Measurements from ENCODE around the gene PCARE. TPM values are rescaled to one million over a fixed set of nuclear protein-coding genes. Genes with fewer than 3 reads are reported as not detected.

PCARE gene
- total RNA-seq, 6 experiments from 2014 or later = not detected

DNA sequence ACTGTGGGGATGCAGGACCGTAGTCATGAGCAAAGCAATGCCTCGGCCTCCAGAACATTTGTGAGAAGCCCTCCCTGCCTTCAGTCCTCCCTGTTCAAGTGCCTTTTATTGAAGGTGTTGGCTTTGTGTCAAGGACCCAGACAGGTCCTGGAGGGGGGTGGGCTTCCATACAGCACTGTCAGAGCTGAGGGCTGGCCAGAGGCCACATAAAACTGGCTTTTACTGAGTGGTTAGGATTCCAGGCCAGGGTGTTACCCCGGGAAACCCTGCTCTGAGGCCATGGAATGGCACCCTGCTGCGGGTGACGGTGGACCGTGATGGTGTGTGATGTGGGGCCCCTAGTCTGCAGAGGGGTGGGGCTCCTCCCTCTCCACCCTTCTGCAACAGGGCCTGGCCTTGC lies 51.6 kb downstream of the PCARE start:
- no peak for TF ChIP-seq POLR2A (IDR thresholded peaks at IDR 0.05)
- WGBS (ENCODE audit: insufficient coverage, low coverage, low lambda C conversion rate, missing lambda C conversion rate) = no CpG with 5 or more reads among the region's 6 CpGs
- Histone ChIP-seq H3K4me3 (no peak overlapping the region), H3K9me3 (no peaks in the 10 kb centered on the region), H3K27me3 (no peaks in the 10 kb centered on the region), H3K36me3 (no peaks in the 10 kb centered on the region), H3K4me1 (no peaks in the 10 kb centered on the region), H3K27ac (no peak overlapping the region)
- DNase-seq = no peak
- ATAC-seq = no peak
- intact Hi-C loops (cut with DNase I) = no loop called here

DNA sequence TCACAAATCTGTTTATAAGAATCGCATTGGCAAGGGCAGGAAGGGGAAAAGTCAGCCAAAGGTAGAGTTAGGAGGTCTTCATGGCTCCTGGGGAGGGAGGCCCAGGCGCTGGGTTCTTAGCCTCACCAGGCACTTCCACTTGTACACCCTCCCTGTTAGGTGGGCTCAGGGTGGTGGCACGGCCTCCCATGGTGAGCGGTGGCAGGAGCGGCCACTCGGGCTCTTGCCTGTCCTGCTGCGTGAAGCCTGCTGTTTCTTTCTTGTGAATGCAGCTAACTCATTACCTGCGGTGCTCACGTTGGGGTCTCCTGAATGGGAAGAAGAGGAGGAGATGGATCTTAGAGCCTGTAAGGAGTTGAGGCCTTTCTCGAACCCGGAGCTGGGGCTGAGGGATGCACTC lies 52.4 kb downstream of the PCARE start:
- no peaks in the 10 kb centered on the region for H3K9me3 ChIP-seq
- no peaks in the 10 kb centered on the region for H3K36me3 ChIP-seq
- TF ChIP-seq POLR2A (IDR thresholded peaks at IDR 0.05) = no peak
- TF ChIP-seq, protein P1, sequence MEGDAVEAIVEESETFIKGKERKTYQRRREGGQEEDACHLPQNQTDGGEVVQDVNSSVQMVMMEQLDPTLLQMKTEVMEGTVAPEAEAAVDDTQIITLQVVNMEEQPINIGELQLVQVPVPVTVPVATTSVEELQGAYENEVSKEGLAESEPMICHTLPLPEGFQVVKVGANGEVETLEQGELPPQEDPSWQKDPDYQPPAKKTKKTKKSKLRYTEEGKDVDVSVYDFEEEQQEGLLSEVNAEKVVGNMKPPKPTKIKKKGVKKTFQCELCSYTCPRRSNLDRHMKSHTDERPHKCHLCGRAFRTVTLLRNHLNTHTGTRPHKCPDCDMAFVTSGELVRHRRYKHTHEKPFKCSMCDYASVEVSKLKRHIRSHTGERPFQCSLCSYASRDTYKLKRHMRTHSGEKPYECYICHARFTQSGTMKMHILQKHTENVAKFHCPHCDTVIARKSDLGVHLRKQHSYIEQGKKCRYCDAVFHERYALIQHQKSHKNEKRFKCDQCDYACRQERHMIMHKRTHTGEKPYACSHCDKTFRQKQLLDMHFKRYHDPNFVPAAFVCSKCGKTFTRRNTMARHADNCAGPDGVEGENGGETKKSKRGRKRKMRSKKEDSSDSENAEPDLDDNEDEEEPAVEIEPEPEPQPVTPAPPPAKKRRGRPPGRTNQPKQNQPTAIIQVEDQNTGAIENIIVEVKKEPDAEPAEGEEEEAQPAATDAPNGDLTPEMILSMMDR (IDR thresholded peaks at IDR 0.05) = no peak
- H3K4me3 ChIP-seq = no peak overlapping the region
- no peaks in the 10 kb centered on the region for H3K4me1 ChIP-seq
- intact Hi-C loops (cut with DNase I) = no loop called here
- no peak overlapping the region for H3K27ac ChIP-seq
- 70% methylated on average over 7 of the region's 11 CpGs for WGBS (ENCODE audit: insufficient coverage, low coverage, low lambda C conversion rate, missing lambda C conversion rate)
- no peak for DNase-seq
- no peak for ATAC-seq
- H3K27me3 ChIP-seq = no peaks in the 10 kb centered on the region

DNA sequence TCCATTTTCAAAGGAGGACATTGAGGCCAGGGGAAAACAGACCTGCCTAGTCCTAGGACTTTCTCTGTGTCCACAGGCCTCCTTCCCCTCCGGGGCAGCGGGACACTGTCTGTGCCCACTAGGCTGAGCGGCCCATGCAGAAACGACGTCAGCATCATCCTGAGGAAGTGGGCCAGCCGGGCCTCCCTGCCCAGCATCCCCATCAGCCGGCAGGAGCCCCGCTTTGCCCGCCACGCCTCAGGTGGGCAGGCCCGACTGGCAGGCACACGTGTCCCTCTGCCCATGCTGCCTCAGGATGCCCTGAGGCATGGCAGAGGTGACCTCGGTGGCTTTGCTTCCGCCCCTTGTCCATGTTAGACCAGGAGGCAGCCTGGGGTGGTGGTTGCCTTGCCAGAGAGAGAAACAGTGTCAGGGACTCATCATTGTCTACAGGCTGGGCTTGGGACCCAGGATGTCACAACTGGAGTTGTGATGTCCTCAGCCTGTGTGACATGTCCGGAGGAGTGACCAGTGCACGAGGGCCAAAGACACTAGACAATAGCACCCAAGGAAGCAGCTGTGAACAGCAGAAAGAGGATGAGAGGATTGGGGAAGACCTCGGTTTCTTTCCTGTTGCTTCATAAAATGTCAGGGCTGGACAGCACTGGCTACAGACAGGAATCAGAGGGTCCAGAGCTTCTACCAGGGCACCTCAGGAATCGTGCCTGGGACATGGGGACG lies 56.4 kb downstream of the PCARE start:
- intact Hi-C loops (cut with DNase I) = no loop called here
- Histone ChIP-seq H3K4me1 (no peaks in the 10 kb centered on the region), H3K36me3 (no peaks in the 10 kb centered on the region), H3K4me3 (no peak overlapping the region), H3K27ac (no peak overlapping the region), H3K9me3 (no peaks in the 10 kb centered on the region), H3K27me3 (no peaks in the 10 kb centered on the region)
- DNase-seq = no peak
- WGBS (ENCODE audit: insufficient coverage, low coverage, low lambda C conversion rate, missing lambda C conversion rate) = 36% methylated on average over 4 of the region's 19 CpGs
- TF ChIP-seq, protein P1 (IDR thresholded peaks at IDR 0.05) = no peak
- TF ChIP-seq POLR2A (IDR thresholded peaks at IDR 0.05) = no peak
- ATAC-seq = no peak

DNA sequence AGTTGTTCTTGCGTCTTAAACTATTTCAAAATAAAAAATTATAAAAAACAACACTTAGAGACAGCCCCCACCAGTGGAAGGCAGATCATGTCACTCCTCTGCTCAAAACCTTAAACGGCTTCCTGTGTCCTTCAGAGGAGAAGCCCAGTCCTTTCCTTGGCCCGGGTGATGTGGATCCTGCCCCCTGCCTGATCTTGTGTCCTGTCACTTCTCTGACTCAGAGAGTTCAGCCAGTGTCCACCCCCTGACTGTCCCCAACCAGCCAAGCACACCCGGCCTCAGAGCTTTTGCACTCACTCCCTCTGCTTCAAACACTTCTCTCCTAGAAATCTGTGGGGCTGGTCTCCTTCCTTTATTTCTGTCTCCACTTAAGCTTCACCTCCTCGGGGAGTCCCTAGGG lies 57.8 kb downstream of the PCARE start:
- Histone ChIP-seq H3K27ac (no peak overlapping the region), H3K4me3 (no peak overlapping the region), H3K4me1 (no peaks in the 10 kb centered on the region), H3K36me3 (no peaks in the 10 kb centered on the region), H3K9me3 (no peaks in the 10 kb centered on the region), H3K27me3 (no peaks in the 10 kb centered on the region)
- intact Hi-C loops (cut with DNase I) = no loop called here
- 40% methylated on average over 4 of the region's 5 CpGs for WGBS (ENCODE audit: insufficient coverage, low coverage, low lambda C conversion rate, missing lambda C conversion rate)
- peak in 3 of 4 donors; percentile 10 to 40 (median 19) for ATAC-seq
- DNase-seq = no peak
- no peak for TF ChIP-seq POLR2A (IDR thresholded peaks at IDR 0.05)
- TF ChIP-seq, protein P1 (IDR thresholded peaks at IDR 0.05) = no peak

DNA sequence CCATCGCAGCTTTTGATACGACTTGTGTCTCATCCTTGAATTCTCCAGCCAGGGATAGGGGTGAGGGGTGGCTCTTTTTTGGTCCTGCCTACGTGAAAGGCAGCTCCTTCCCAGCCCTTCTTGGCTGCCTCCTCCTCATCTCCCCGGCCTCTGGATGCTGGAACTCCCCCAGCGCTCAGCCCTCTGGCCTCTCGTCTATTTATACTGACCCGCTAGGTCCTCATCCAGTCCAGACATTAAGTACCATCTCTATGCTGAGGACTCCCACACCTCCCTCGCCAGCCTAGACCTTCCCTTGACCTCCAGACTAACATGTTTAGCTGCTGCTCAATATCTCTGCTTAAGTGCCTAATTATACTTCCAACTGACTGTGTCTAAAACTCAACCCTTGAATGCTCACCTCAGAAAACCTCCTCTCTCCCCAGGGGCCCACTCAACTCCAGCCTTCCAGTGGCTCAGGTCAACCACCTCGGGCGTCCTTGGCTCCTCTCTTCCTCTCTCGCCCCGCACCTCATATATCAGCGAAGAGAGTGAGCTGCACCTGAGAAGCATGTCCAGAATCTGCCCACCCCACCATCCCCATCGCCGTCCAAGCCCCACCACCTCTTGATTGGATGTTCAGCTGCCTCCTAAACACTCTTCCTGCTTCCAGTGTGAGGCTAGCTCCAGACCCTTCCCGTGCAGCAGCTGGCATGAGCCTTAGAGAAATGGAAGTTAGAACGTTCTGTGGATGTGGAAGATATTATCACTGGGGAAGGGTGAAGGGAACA lies 58.4 kb downstream of the PCARE start:
- H3K27me3 ChIP-seq = no peaks in the 10 kb centered on the region

More for the DNA sequence above, 58.4 kb downstream of the PCARE start:
- ATAC-seq (no peak), DNase-seq (no peak)
- no peak overlapping the region for H3K27ac ChIP-seq
- TF ChIP-seq POLR2A (IDR thresholded peaks at IDR 0.05) = no peak
- TF ChIP-seq, protein P1 (IDR thresholded peaks at IDR 0.05) = no peak
- intact Hi-C loops (cut with DNase I) = no loop called here
- H3K36me3 ChIP-seq = no peaks in the 10 kb centered on the region
- no peaks in the 10 kb centered on the region for H3K4me1 ChIP-seq
- H3K4me3 ChIP-seq = no peak overlapping the region
- 55% methylated on average over 15 of the region's 17 CpGs for WGBS (ENCODE audit: insufficient coverage, low coverage, low lambda C conversion rate, missing lambda C conversion rate)
- H3K9me3 ChIP-seq = no peaks in the 10 kb centered on the region

Data from right lobe of liver (tissue), 6 donors.